HG02885 (cell line): Measurements from ENCODE around the gene ALG8.
"Not testable (repeated sequence)": the region's sequence is repeated elsewhere in the genome, so short reads cannot be mapped to it uniquely, and the experiment has no call there.

Experiments used
- ATAC-seq: cut with Tn5 transposase; IDR thresholded peaks from one replicate; pipeline ENCODE4 v1.9.1; 2021; ENCODE audit warnings: mild to moderate bottlenecking; ENCODE audit not compliant: unreplicated experiment, poor library complexity

The ALG8 gene

GRCh38 chr11:78139422-78140391, at the start of gene ALG8:
ALG8 (minus strand) TSS chr11:78139626; CDS start chr11:78139588, 38 bp downstream.
- peak; percentile 94 for ATAC-seq

DNA sequence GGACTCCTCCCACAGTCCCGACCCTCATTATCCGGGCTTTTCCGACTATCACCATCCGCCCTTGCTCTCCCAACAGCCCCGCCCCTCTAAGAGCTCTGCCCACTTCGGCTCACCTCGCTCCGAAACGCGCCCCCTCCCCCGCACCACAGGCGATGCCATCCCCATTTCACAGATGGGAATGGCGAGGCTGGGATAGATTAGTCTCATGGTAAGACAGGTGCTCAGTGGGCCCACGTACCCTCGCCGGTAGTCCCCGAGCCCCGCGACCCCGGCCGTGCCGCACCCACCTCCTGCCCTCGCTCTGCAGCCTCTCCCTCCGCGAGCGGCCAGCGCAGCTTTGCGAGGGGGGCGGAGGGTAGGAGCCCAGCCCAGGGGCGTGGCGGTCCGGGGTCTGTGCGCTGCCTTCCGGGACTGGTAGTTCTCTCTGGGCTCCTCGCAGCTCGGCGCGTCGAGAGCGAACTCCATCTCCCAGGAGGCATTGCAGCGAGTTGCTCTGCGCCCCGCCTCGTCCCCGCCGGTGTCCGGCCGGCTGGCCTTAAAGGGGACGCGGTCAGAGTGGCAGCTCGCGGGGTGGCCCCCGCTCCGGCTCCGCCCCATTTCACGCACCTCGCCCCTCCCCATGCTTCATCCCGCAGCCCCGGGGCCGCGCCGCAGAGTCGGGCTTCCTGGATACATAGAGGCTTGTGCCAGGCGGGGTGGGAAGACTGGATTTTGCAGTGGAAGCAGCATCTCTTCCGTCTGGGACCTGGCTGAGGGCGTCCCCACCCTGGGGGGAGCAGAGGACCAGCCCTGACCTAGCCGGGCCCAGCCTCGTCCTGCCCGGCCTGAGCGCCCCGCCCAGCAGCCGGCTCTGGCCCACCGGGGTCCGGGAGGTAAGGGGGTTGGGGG, 49.1 kb upstream of the ALG8 start, which contains the start of the genes KCTD21 and USP35:
Gene KCTD21, minus strand, starts transcription at position 341 of the 888 bp plus-strand sequence. CDS start 14,072 bp downstream, outside the sequence.
Gene USP35, plus strand, starts transcription at position 634 of the 888 bp plus-strand sequence. CDS start 7,327 bp downstream, outside the sequence.
- peak; percentile 96 for ATAC-seq

GRCh38 chr11:78187366-78188285, 48.2 kb upstream of the ALG8 start:
- ATAC-seq = peak; percentile 28

GRCh38 chr11:78181185-78181584, 41.8 kb upstream of the ALG8 start:
- ATAC-seq = no peak

- no peak for ATAC-seq
These were observed 41.3 kb upstream of the ALG8 start for GRCh38 chr11:78180751-78181150.

- ATAC-seq = no peak
These were observed 40.1 kb upstream of the ALG8 start for GRCh38 chr11:78179459-78180071.

DNA sequence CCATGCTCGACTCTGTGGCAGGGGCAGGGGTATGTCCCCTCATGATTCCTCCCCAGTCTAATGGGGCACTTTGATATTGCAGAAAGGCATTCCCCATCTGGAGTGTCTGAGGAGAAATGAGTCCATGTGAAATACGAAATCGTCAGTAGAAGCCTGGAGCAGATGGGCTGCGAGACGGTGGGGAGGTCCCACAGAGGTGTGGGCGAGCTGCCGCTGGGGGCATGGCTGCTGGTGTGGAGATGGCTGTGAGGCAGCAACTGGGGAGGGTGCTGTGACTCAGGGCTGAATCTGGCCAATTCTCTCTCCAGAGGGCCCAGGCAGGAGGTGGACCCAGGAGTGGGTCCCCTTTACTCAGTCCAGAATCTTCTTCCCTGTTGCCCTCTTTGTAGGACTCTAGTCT, 37.8 kb upstream of the ALG8 start:
- ATAC-seq = no peak

- no peak for ATAC-seq
These were observed 37.2 kb upstream of the ALG8 start for GRCh38 chr11:78176605-78177141.

- ATAC-seq = not testable (repeated sequence)
These were observed 36.4 kb upstream of the ALG8 start for GRCh38 chr11:78175862-78176261.

GRCh38 chr11:78171951-78172350, 32.5 kb upstream of the ALG8 start:
- ATAC-seq = no peak

- ATAC-seq = no peak
These were observed 31.6 kb upstream of the ALG8 start for GRCh38 chr11:78170874-78171549.

DNA sequence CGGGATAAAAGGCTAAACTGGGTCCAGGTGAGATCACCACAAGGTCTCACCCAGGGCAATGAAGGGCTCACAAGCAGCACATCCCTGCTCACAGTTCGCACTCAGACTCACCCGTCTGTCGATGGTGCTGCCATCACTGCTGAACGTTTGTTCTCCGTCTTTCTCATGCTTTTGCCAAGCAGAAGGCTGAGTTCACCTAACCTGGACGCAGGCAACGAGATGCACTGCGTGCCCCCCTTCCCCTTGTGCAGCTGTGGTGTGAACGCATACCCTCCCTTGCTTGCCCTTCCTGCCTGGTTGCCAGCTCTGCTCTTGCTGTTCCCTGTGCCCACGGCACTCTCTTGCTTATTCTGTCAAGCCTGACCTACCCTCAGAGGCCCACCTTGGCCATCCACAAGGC, 31.0 kb upstream of the ALG8 start:
- ATAC-seq = no peak

DNA sequence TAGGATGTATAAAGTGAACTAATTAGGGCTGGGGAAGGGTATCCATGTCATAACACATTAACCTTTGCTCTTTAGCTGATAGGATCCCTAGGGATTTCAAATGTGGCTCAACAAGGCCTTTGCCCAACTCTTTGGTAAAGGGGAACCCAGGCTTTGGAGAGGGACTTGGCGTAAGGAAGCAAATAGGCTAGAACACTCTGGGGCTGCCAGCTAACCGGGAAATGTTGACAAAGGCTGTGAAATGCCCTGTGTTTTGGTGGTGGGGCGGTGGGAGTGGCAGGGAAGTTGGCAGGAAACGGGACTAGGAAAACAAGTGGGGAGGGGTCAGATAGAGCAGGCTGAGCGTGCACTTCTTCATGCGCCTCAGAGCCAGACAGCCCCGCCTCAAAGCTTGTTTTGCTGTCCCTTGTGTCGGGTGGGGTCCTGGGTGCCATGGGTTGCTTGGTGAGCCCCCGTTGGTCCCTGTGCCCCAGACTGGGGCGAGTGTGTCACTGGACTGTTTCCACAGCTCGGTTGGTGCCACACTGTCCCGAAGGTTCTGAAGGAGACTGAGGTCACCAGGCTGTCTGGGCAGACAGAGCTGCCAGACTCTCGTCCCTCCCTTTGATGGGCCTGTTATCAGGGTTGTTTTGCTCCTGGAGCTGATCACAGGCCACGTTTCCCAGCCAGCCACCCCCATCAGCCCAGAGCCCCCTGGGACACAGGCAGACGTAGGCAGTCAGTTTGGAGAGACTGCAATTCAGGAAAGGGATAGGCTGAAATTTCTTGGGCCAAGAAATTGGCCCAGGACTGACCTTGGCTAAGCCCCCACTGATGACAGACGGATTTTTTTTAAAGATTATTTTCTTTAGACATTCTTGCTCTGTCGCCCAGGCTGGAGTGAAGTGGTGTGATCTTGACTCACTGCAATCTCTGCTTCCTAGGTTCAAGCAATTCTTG, 29.4 kb upstream of the ALG8 start:
- ATAC-seq = no peak

DNA sequence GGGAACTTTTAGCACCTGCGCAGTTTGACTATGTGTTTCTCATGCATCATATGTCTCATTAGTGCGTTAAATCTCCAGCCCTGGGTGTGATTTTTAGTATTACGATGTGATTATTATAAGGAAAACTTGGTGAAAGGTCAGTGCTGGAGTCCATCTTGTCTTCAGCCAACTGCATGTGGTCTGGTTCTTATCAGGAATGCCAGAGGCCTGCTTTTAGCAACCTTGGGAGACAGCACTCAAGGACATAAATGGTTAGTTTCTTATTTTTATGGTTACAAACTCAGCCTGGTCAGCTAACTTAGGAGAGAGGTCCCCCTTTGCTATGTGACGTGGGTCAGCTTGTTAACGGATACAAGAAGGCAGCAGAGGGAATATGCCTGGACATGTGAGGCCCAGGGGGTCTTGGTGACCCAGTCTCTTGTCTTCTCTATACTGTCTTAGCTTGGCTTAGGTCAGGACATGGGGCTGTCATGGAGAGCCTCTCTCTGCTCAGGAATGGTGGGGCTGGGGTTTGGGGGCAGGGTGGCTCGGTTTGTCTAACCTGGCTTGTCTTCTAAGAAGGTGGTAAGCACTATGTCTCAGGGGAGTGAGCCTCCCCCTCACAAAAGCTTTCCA, 27.5 kb upstream of the ALG8 start:
- no peak for ATAC-seq

DNA sequence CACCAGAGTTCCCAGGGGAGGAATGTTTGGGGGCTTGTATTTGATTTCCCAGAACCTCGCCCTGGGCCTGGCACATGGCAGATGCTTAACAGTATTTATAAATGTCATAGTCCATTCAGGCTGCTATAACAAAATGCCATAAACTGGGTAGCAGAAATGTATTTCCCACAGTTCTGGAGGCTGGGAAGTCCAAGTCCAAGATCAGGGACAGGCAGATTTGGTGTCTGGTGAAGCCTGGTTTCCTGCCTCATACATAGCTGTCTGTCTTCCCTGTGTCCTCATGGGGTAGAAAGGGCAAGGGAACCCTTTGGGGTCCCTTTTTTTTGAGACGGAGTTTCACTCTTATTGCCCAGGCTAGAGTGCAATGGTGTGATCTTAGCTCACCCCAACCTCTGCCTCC, 25.0 kb upstream of the ALG8 start:
- ATAC-seq = no peak

- no peak for ATAC-seq
These were observed 24.4 kb upstream of the ALG8 start for GRCh38 chr11:78163828-78164227.

DNA sequence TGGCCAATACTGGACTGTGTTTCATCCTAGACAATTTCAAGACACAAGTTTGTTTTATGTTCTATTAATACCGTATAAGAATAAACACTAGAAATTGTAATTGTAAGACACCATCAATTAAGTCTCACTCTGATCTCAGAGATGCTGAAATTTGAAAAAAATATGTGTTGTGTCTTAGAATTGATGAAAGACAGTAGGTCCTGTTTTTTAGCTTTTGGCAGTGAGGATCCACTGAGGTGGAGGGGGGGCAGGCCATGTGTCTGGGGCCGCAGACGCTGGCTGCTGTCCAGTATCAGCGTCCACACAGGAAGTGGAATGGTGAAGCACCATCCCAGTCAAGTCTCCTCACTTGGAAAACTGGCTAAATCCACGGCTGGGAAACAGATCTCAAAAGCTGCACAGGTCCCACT, 22.5 kb upstream of the ALG8 start:
- no peak for ATAC-seq
